Peyer's patch (tissue), 4 donors: ENCODE data around the gene PNO1. TPM values are rescaled to one million over a fixed set of nuclear protein-coding genes. Genes with fewer than 3 reads are reported as not detected.

Experiments used
- DNase-seq, 3 donors: peaks; one replicate each; pipeline ENCODE4 v3.0.0-alpha.2; 2017 to 2019
- H3K27ac ChIP-seq, 4 donors: fragments of 200-600 bp; sonication (generic); one replicate each; pipeline ENCODE4 v1.5.1; 2016 to 2019
- H3K27me3 ChIP-seq, 2 donors: fragments of 200-600 bp; sonication (generic); one replicate each; pipeline ENCODE4 v1.5.1; 2019
- H3K36me3 ChIP-seq, 3 donors: fragments of 200-600 bp; sonication (generic); one replicate each; pipeline ENCODE4 v1.5.1; 2016 to 2019
- H3K4me1 ChIP-seq, 4 donors: fragments of 200-600 bp; sonication (generic); one replicate each; pipeline ENCODE4 v1.5.1; 2016 to 2019
- H3K4me3 ChIP-seq, 4 donors: fragments of 200-600 bp; sonication (generic); 1 replicate in 3 of 4; 2 replicates in 1 of 4; pipeline ENCODE4 v1.5.1; 2016 to 2019; ENCODE audit warnings: mild to moderate bottlenecking in 1 of 4
- H3K9me3 ChIP-seq, 4 donors: fragments of 200-600 bp; sonication (generic); one replicate each; pipeline ENCODE4 v1.5.1; 2016 to 2019; ENCODE audit warnings: mild to moderate bottlenecking in 1 of 4
- CTCF ChIP-seq, 6 experiments: fragments of 450-650 bp in 4 of 6; fragments of 200-600 bp in 2 of 6; sonication (generic) in 1 of 6; IDR thresholded peaks; one replicate each; pipeline ENCODE4 v1.5.1; 2017 to 2019; ENCODE audit warnings: antibody characterized with exemption in 6 of 6, mild to moderate bottlenecking in 3 of 6, moderate library complexity in 1 of 6
- POLR2A ChIP-seq, 2 donors: fragments of 450-650 bp; IDR thresholded peaks; one replicate each; pipeline ENCODE4 v1.5.1; 2017; ENCODE audit warnings: antibody characterized with exemption in 2 of 2, mild to moderate bottlenecking in 2 of 2, moderate library complexity in 2 of 2
- total RNA-seq, 4 donors: library from RNA; depleted of rRNA; stranded (reverse); fragments of >200 nt; gene quantifications; one replicate each; pipeline ENCODE4 v1.1.0, GENCODE V29; 2016

Gene PNO1
- total RNA-seq, 4 donors from 2014 or later: 4.9 to 14.9 (median 5.7) TPM

GRCh38 chr2:68222287-68222686 lies 64.6 kb downstream of the PNO1 start:
- peaks cover 0 to 25% (median 2%) of the 10 kb centered on the region in 4 donors for H3K4me1 ChIP-seq
- H3K4me3 ChIP-seq: no peak overlapping the region
- DNase-seq: no peak
- H3K27me3 ChIP-seq: no peaks in the 10 kb centered on the region
- no peak overlapping the region for H3K27ac ChIP-seq
- no peaks in the 10 kb centered on the region for H3K36me3 ChIP-seq
- TF ChIP-seq CTCF (IDR thresholded peaks at IDR 0.05) (no peak), POLR2A (IDR thresholded peaks at IDR 0.05) (no peak)
- H3K9me3 ChIP-seq: no peaks in the 10 kb centered on the region

- Histone ChIP-seq H3K27me3 (no peaks in the 10 kb centered on the region), H3K4me3 (no peak overlapping the region), H3K27ac (no peak overlapping the region), H3K4me1 (peaks cover 0 to 15% (median 2%) of the 10 kb centered on the region in 4 donors), H3K36me3 (no peaks in the 10 kb centered on the region), H3K9me3 (no peaks in the 10 kb centered on the region)
- no peak for DNase-seq
- TF ChIP-seq POLR2A (IDR thresholded peaks at IDR 0.05) (no peak), CTCF (IDR thresholded peaks at IDR 0.05) (no peak)
Measured at GRCh38 chr2:68223419-68223818, 65.7 kb downstream of the PNO1 start.

- H3K4me1 ChIP-seq: peaks cover 0 to 14% (median 2%) of the 10 kb centered on the region in 4 donors
Measured at GRCh38 chr2:68225119-68225632, 67.5 kb downstream of the PNO1 start.

More at GRCh38 chr2:68225119-68225632, 67.5 kb downstream of the PNO1 start:
- Histone ChIP-seq H3K27ac (peak overlapping the region in 1 of 4 donors; percentile 2), H3K36me3 (no peaks in the 10 kb centered on the region), H3K27me3 (no peaks in the 10 kb centered on the region), H3K9me3 (no peaks in the 10 kb centered on the region), H3K4me3 (no peak overlapping the region)
- peak in 1 of 3 donors; percentile 63 for DNase-seq
- no peak for TF ChIP-seq POLR2A (IDR thresholded peaks at IDR 0.05)
- peak in 1 of 6 experiments; percentile 15 for TF ChIP-seq CTCF (IDR thresholded peaks at IDR 0.05)

Other genes with a start within 250 kb of the PNO1 start
- gene C1D, start 94.9 kb upstream of the PNO1 start, total RNA-seq: 10 to 100 TPM in 2 of 4 donors, 1 to 10 TPM in 2; 7.1 to 35.3 (median 10.6) TPM
- gene PPP3R1, start 94.6 kb downstream of the PNO1 start, total RNA-seq: 10 to 100 TPM; 18.5 to 33.8 (median 25.4) TPM
- gene CNRIP1, start 162.1 kb downstream of the PNO1 start, total RNA-seq: 10 to 100 TPM in 1 of 4 donors, 1 to 10 TPM in 3; 2.1 to 21.5 (median 4.8) TPM
- 10 to 100 TPM in 1 of 4 donors, 1 to 10 TPM in 3; 1.8 to 46.2 (median 3.4) TPM for gene PLEK, start 207.4 kb downstream of the PNO1 start, total RNA-seq